Liver (tissue), 9 donors: ENCODE data around the gene AEBP2. TPM values are rescaled to one million over a fixed set of nuclear protein-coding genes. Genes with fewer than 3 reads are reported as not detected.

Experiments used
- DNase-seq: peaks from one replicate; pipeline ENCODE4 v3.0.0-alpha.2; 2017; ENCODE audit warnings: low spot score
- H3K27ac ChIP-seq, 2 donors: one replicate each; pipeline ENCODE4 v1.7.0; 2013; ENCODE audit warnings: inconsistent platforms in 2 of 2, low read length in 2 of 2, control low read depth in 1 of 2, low read depth in 1 of 2, mild to moderate bottlenecking in 1 of 2
- H3K27me3 ChIP-seq, 4 donors: one replicate each; pipeline versions ENCODE4 v1.6.1 to v1.7.0; 2013; ENCODE audit warnings: low read length in 3 of 4, inconsistent platforms in 1 of 4, mild to moderate bottlenecking in 1 of 4, moderate library complexity in 1 of 4; ENCODE audit not compliant: control insufficient read depth in 4 of 4, insufficient read depth in 4 of 4
- H3K36me3 ChIP-seq, 4 donors: one replicate each; pipeline versions ENCODE4 v1.6.1 to v1.7.0; 2013; ENCODE audit warnings: low read length in 3 of 4, mild to moderate bottlenecking in 3 of 4, low read depth in 1 of 4, moderate library complexity in 1 of 4; ENCODE audit not compliant: control insufficient read depth in 4 of 4, insufficient read depth in 3 of 4
- H3K4me1 ChIP-seq, 4 donors: one replicate each; pipeline versions ENCODE4 v1.6.1 to v1.7.0; 2013; ENCODE audit warnings: low read length in 3 of 4, mild to moderate bottlenecking in 3 of 4, moderate library complexity in 1 of 4; ENCODE audit not compliant: control insufficient read depth in 4 of 4, insufficient read depth in 4 of 4
- H3K4me3 ChIP-seq, 3 donors: one replicate each; pipeline versions ENCODE4 v1.6.1 to v1.7.0; 2013; ENCODE audit warnings: low read length in 3 of 3, control low read depth in 1 of 3, low read depth in 1 of 3, mild to moderate bottlenecking in 1 of 3
- H3K9ac ChIP-seq, 2 donors: one replicate each; pipeline ENCODE4 v1.7.0; 2013; ENCODE audit warnings: low read length in 2 of 2, mild to moderate bottlenecking in 2 of 2, moderate library complexity in 2 of 2, control low read depth in 1 of 2, low read depth in 1 of 2
- H3K9me3 ChIP-seq, 4 donors: one replicate each; pipeline versions ENCODE4 v1.6.1 to v1.7.0; 2013; ENCODE audit warnings: low read length in 3 of 4; ENCODE audit not compliant: control insufficient read depth in 4 of 4
- CTCF ChIP-seq: fragments of 150-350 bp; IDR thresholded peaks from 2 replicates; pipeline ENCODE4 v1.5.1; 2017; ENCODE audit warnings: improper control_type of control experiment, low read depth, low read length; ENCODE audit not compliant: missing input control
- EGR1 ChIP-seq, 2 donors: IDR thresholded peaks; 2 replicates each; pipeline ENCODE4 v1.6.1; 2016 to 2018; ENCODE audit warnings: antibody characterized with exemption in 2 of 2, low read depth in 2 of 2
- FOXA1 ChIP-seq: IDR thresholded peaks from 2 replicates; pipeline ENCODE4 v1.6.1; 2016; ENCODE audit warnings: antibody characterized with exemption
- FOXA2 ChIP-seq: IDR thresholded peaks from 2 replicates; pipeline ENCODE4 v1.6.1; 2016; ENCODE audit warnings: antibody characterized with exemption
- GABPA ChIP-seq, 2 donors: IDR thresholded peaks in 1 of 2; conservative IDR thresholded peaks in 1 of 2; 2 replicates each; pipeline ENCODE4 v1.6.1; 2016; ENCODE audit warnings: antibody characterized with exemption in 2 of 2, mild to moderate bottlenecking in 1 of 2, moderate library complexity in 1 of 2
- HNF4A ChIP-seq, 2 donors: conservative IDR thresholded peaks; 2 replicates each; pipeline ENCODE4 v1.6.1; 2016; ENCODE audit warnings: antibody characterized with exemption in 2 of 2, mild to moderate bottlenecking in 2 of 2
- HNF4G ChIP-seq: IDR thresholded peaks from 2 replicates; pipeline ENCODE4 v1.6.1; 2016; ENCODE audit warnings: antibody characterized with exemption
- JUND ChIP-seq, 2 donors: IDR thresholded peaks; 2 replicates each; pipeline ENCODE4 v1.6.1; 2016; ENCODE audit warnings: antibody characterized with exemption in 2 of 2
- MAX ChIP-seq: IDR thresholded peaks from 2 replicates; pipeline ENCODE4 v1.6.1; 2016; ENCODE audit warnings: antibody characterized with exemption
- NR2F2 ChIP-seq: IDR thresholded peaks from 2 replicates; pipeline ENCODE4 v1.6.1; 2016; ENCODE audit warnings: antibody characterized with exemption
- RAD21 ChIP-seq, 2 donors: IDR thresholded peaks; 2 replicates each; pipeline ENCODE4 v1.6.1; 2016; ENCODE audit warnings: antibody characterized with exemption in 2 of 2, mild to moderate bottlenecking in 2 of 2
- REST ChIP-seq: IDR thresholded peaks from 2 replicates; pipeline ENCODE4 v1.6.1; 2016; ENCODE audit warnings: antibody characterized with exemption, mild to moderate bottlenecking
- RXRA ChIP-seq, 2 donors: IDR thresholded peaks; 2 replicates each; pipeline ENCODE4 v1.6.1; 2017 to 2018; ENCODE audit warnings: antibody characterized with exemption in 2 of 2, mild to moderate bottlenecking in 1 of 2
- SP1 ChIP-seq: IDR thresholded peaks from 2 replicates; pipeline ENCODE4 v1.6.1; 2018; ENCODE audit warnings: antibody characterized with exemption, mild to moderate bottlenecking
- TAF1 ChIP-seq: conservative IDR thresholded peaks from 2 replicates; pipeline ENCODE4 v1.6.1; 2016; ENCODE audit warnings: antibody characterized with exemption, mild to moderate bottlenecking
- YY1 ChIP-seq: IDR thresholded peaks from 2 replicates; pipeline ENCODE4 v1.6.1; 2016; ENCODE audit warnings: antibody characterized with exemption, mild to moderate bottlenecking
- ZBTB33 ChIP-seq: IDR thresholded peaks from 2 replicates; pipeline ENCODE4 v1.6.1; 2016; ENCODE audit warnings: antibody characterized with exemption
- WGBS: extraction: QIAGEN DNeasy Blood & Tissue Kit; methylation state at CpG from one replicate; pipeline ENCODE4 v1.1.7; 2013; 5-methylcytosine and 5-hydroxymethylcytosine counted together
- polyA plus RNA-seq, 2 donors: library from polyadenylated mRNA; stranded (reverse) in 1 of 2; unstranded in 1 of 2; fragments of 200-250 nt in 1 of 2; fragments of >200 nt in 1 of 2; fragmentation: Nextera tagmentation in 1 of 2; extraction: Ambion mirVana in 1 of 2; gene quantifications; one replicate each; pipeline versions ENCODE4 v1.2.1 to v1.2.3, GENCODE V29; 2013 to 2015
- total RNA-seq, 2 donors: library from RNA; depleted of rRNA; stranded (reverse); fragments of >200 nt; gene quantifications; one replicate each; pipeline ENCODE4 v1.2.3, GENCODE V29; 2014
- donor health status: healthy.
- donor health status: healthy.
- donor health status: healthy.
- donor health status: healthy.
- donor health status: healthy.

The AEBP2 gene
- total and polyA plus RNA-seq, 4 donors: 4.6 to 18.8 (median 8.9) TPM

- Histone ChIP-seq H3K27me3 (no peaks in the 10 kb centered on the region), H3K4me1 (no peaks in the 10 kb centered on the region), H3K4me3 (no peak overlapping the region), H3K9me3 (no peaks in the 10 kb centered on the region), H3K36me3 (peaks cover 0 to 7% (median 5%) of the 10 kb centered on the region in 4 donors), H3K27ac (no peak overlapping the region), H3K9ac (no peak overlapping the region)
- TF ChIP-seq ZBTB33: no peak
- TF ChIP-seq FOXA2: no peak
- no peak for TF ChIP-seq YY1
- TF ChIP-seq RXRA (IDR thresholded peaks at IDR 0.05): no peak
- TF ChIP-seq REST: no peak
- no peak for TF ChIP-seq FOXA1
- no peak for TF ChIP-seq RAD21 (IDR thresholded peaks at IDR 0.05)
- TF ChIP-seq EGR1 (IDR thresholded peaks at IDR 0.05; ENCODE audit: low read depth in 2 of 2): no peak
- TF ChIP-seq GABPA (IDR thresholded peaks at IDR 0.05 in 1 of 2, conservative IDR thresholded peaks at IDR 0.05 in 1 of 2): no peak
- no peak for TF ChIP-seq NR2F2
- no peak for TF ChIP-seq MAX
- TF ChIP-seq HNF4G: no peak
- TF ChIP-seq SP1: no peak
- DNase-seq: no peak
- WGBS: 98% methylated on average over 4 of the region's 4 CpGs
These were observed 71.2 kb downstream of the AEBP2 start for GRCh38 chr12:19510461-19510860.

- no peaks in the 10 kb centered on the region for H3K27me3 ChIP-seq
- no peak overlapping the region for H3K4me3 ChIP-seq
- DNase-seq: no peak
- TF ChIP-seq HNF4A (conservative IDR thresholded peaks at IDR 0.05) (no peak), MAX (no peak), JUND (IDR thresholded peaks at IDR 0.05) (no peak), SP1 (no peak), EGR1 (IDR thresholded peaks at IDR 0.05; ENCODE audit: low read depth in 2 of 2) (no peak), RXRA (IDR thresholded peaks at IDR 0.05) (no peak), NR2F2 (no peak), REST (no peak), ZBTB33 (no peak), RAD21 (IDR thresholded peaks at IDR 0.05) (no peak), TAF1 (no peak), CTCF (no peak), YY1 (no peak)
- no peak overlapping the region for H3K27ac ChIP-seq
- no peak overlapping the region for H3K9ac ChIP-seq
- H3K36me3 ChIP-seq: peaks cover 0 to 7% (median 6%) of the 10 kb centered on the region in 4 donors
- WGBS: 95% methylated on average over 5 of the region's 5 CpGs
- H3K9me3 ChIP-seq: no peaks in the 10 kb centered on the region
- H3K4me1 ChIP-seq: peaks cover 0 to 3% (median 0%) of the 10 kb centered on the region in 4 donors
These were observed 75.9 kb downstream of the AEBP2 start for GRCh38 chr12:19515179-19515578.
